Measurements from ENCODE around the gene ARHGAP45.

- no peak for TF ChIP-seq CTCF (conservative IDR thresholded peaks at IDR 0.05; ENCODE audit: low read depth, low read length)
- no peak for TF ChIP-seq EZH2phosphoT487 (IDR thresholded peaks at IDR 0.05; ENCODE audit: borderline replicate concordance, low read length)
Observed at GRCh38 chr19:1055028-1055425, 11.9 kb upstream of the ARHGAP45 start.
